C4-2B (cell line): ENCODE measurements around the gene PLAAT2.

Source experiments
- ZFX ChIP-seq: fragments of 450-650 bp; IDR thresholded peaks from 2 replicates; pipeline ENCODE4 v1.6.1; 2017
- TF ChIP-seq, protein P1 (sequence below): fragments of 450-650 bp; conservative IDR thresholded peaks from 2 replicates; pipeline ENCODE4 v1.5.1; 2017; ENCODE audit warnings: mild to moderate bottlenecking

DNA sequence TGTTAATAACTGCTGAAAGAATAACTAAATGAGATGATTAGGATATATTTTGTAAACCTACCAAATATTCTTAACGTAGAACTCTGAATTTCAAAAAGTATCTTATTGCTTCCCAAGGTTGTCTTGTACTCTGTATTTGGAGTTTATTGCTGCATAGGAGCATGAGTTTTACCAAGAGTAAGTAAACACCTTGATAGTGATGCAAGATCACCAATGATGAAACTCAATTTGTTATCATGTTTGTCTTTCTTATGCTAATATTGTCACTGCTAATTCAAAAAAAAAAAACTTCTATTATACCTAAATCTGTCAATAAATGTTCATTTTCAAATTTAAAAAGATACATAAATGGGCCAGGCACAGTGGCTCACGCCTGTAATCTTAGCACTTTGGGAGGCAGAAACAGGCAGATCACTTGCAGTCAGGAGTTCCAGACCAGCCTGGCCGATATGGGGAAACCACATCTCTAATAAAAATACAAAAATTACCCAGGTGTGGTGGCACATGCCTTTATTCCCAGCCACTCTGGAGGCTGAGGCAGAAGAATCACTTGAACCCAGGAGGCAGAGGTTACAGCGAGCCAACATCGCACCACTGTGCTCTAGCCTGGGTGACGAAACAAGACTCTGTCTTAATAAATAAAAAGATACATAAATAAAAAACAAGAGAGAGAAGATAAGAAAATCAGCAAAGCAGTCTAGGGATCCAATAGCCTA lies 23.4 kb upstream of the PLAAT2 start:
- TF ChIP-seq, protein P1, sequence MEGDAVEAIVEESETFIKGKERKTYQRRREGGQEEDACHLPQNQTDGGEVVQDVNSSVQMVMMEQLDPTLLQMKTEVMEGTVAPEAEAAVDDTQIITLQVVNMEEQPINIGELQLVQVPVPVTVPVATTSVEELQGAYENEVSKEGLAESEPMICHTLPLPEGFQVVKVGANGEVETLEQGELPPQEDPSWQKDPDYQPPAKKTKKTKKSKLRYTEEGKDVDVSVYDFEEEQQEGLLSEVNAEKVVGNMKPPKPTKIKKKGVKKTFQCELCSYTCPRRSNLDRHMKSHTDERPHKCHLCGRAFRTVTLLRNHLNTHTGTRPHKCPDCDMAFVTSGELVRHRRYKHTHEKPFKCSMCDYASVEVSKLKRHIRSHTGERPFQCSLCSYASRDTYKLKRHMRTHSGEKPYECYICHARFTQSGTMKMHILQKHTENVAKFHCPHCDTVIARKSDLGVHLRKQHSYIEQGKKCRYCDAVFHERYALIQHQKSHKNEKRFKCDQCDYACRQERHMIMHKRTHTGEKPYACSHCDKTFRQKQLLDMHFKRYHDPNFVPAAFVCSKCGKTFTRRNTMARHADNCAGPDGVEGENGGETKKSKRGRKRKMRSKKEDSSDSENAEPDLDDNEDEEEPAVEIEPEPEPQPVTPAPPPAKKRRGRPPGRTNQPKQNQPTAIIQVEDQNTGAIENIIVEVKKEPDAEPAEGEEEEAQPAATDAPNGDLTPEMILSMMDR, result no peak
- no peak for TF ChIP-seq ZFX
